ENCODE data around the gene SQSTM1. TPM values are rescaled to one million over a fixed set of nuclear protein-coding genes. Genes with fewer than 3 reads are reported as not detected.

The SQSTM1 gene
- total and polyA plus RNA-seq, 2 experiments from 2014 or later = 211 to 265 TPM

DNA sequence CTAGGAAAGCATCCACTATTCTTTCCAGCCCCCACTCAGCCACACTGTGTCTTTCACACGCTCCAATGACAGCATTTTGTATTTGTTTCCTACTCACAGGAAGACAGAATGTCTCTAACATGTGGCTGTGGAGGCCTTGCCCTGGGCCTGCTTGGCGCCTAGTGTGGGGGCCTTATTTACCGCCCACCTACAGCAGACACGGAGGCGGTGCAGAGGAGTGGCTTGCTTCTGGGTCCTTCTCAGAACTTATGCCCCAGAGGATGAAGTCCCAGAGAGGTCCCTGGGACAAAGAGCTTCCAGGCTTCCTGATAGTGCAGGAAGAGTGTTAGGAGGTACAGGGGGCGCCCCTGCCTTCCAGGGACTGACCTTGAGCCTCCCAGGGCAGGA lies 46.4 kb downstream of the SQSTM1 start:
- Histone ChIP-seq H3K9me2 (ENCODE audit: insufficient read depth) (no peaks in the 10 kb centered on the region), H3K36me3 (ENCODE audit: low read depth) (peaks cover 7% of the 10 kb centered on the region; the same call in 1 of the 2 replicates), H3K4me1 (ENCODE audit: insufficient read depth) (no peaks in the 10 kb centered on the region), H4K20me1 (ENCODE audit: insufficient read depth) (no peaks in the 10 kb centered on the region), H3K9me3 (ENCODE audit: low read depth) (no peaks in the 10 kb centered on the region), H3K4me2 (ENCODE audit: unreplicated experiment) (no peak overlapping the region), H3F3A (ENCODE audit: insufficient read depth) (peaks cover 3% of the 10 kb centered on the region; the same call in 1 of the 2 replicates), H3K27ac (no peak overlapping the region), H3K9ac (no peak overlapping the region), H3K79me2 (ENCODE audit: insufficient read depth) (no peaks in the 10 kb centered on the region), H3K27me3 (replicated peaks; ENCODE audit: insufficient read depth) (no peaks in the 10 kb centered on the region), H3K4me3 (no peak overlapping the region), H2AFZ (no peak overlapping the region)
- WGBS, 2 experiments (ENCODE audit: low coverage in 1 of 2, low lambda C conversion rate in 2 of 2, missing lambda C conversion rate in 2 of 2) = 96 to 99% methylated on average over 6 of the region's 6 CpGs
- TF ChIP-seq EZH2phosphoT487 (IDR thresholded peaks at IDR 0.05; ENCODE audit: insufficient read depth, low read depth) = no peak
- in situ Hi-C loops (cut with MboI) = no loop called here
- no peak for DNase-seq

DNA sequence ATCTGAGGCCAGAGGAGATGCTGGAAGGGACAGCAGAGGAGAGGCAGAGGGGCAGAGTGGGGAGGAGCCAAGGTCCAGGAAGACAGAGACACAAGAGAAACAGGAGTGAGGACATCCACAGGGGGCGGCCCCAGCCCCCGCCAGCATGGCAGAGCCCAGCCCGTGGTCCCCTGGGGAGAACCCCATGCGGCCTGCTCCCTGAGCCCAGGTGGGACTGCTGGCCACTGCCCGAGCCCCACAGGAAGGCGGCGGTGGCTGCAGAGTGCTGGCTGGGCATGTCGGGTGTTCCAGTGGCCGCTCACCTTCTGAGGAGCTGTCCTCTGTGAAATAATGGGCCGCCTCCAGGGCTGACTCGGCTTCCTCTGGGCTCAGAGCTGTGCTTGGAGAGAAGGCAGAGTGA lies 46.8 kb downstream of the SQSTM1 start:
- H4K20me1 ChIP-seq (ENCODE audit: insufficient read depth) = no peaks in the 10 kb centered on the region
- H3F3A ChIP-seq (ENCODE audit: insufficient read depth) = no peaks in the 10 kb centered on the region
- no peaks in the 10 kb centered on the region for H3K4me1 ChIP-seq (ENCODE audit: insufficient read depth)
- H3K27me3 ChIP-seq (replicated peaks; ENCODE audit: insufficient read depth) = no peaks in the 10 kb centered on the region
- no peaks in the 10 kb centered on the region for H3K79me2 ChIP-seq (ENCODE audit: insufficient read depth)
- TF ChIP-seq EZH2phosphoT487 (IDR thresholded peaks at IDR 0.05; ENCODE audit: insufficient read depth, low read depth) (no peak), EZH2 (IDR thresholded peaks at IDR 0.05; ENCODE audit: insufficient read depth, poor library complexity, severe bottlenecking) (no peak)
- in situ Hi-C loops (cut with MboI) = no loop called here
- H3K27ac ChIP-seq = no peak overlapping the region
- no peak overlapping the region for H3K9ac ChIP-seq
- H3K4me3 ChIP-seq = no peak overlapping the region
- 91 to 94% methylated on average over 10 to 11 of the region's 11 CpGs for WGBS, 2 experiments (ENCODE audit: low coverage in 1 of 2, low lambda C conversion rate in 2 of 2, missing lambda C conversion rate in 2 of 2)
- H3K9me3 ChIP-seq (ENCODE audit: low read depth) = no peaks in the 10 kb centered on the region
- peaks cover 7% of the 10 kb centered on the region; the same call in 1 of the 2 replicates for H3K36me3 ChIP-seq (ENCODE audit: low read depth)
- H3K4me2 ChIP-seq (ENCODE audit: unreplicated experiment) = no peak overlapping the region
- DNase-seq = no peak
- H3K9me2 ChIP-seq (ENCODE audit: insufficient read depth) = no peaks in the 10 kb centered on the region
- H2AFZ ChIP-seq = no peak overlapping the region

DNA sequence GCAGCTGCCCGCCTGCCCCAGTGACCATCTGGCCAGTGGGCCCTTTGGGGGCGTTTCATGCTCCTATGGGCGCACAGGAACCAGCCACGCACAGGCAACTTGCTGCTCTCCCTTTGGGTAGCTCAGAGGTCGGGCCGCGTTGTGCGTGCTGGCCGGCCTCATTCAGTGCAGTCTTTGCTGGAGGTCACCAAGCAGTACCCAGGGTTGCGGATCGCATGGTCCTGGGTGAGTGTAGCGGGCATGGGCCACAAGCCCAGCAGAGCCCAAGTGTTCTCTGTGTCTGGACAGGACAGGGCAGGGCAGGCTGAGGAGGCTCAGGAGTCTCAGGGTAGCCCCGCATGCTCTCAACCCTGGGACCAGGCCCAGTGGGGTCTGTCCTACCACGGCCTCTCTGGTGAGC lies 47.8 kb downstream of the SQSTM1 start:
- Histone ChIP-seq H3K27me3 (replicated peaks; ENCODE audit: insufficient read depth) (no peaks in the 10 kb centered on the region), H3K9me3 (ENCODE audit: low read depth) (no peaks in the 10 kb centered on the region), H3K9ac (no peak overlapping the region), H3K36me3 (ENCODE audit: low read depth) (peaks cover 9% of the 10 kb centered on the region; the same call in 1 of the 2 replicates), H3K4me1 (ENCODE audit: insufficient read depth) (no peaks in the 10 kb centered on the region), H4K20me1 (ENCODE audit: insufficient read depth) (no peaks in the 10 kb centered on the region), H3K79me2 (ENCODE audit: insufficient read depth) (no peaks in the 10 kb centered on the region), H3K4me2 (ENCODE audit: unreplicated experiment) (no peak overlapping the region), H3K4me3 (no peak overlapping the region), H2AFZ (no peak overlapping the region), H3F3A (ENCODE audit: insufficient read depth) (no peaks in the 10 kb centered on the region), H3K9me2 (ENCODE audit: insufficient read depth) (no peaks in the 10 kb centered on the region), H3K27ac (no peak overlapping the region)
- 97 to 98% methylated on average over 14 of the region's 14 CpGs for WGBS, 2 experiments (ENCODE audit: low coverage in 1 of 2, low lambda C conversion rate in 2 of 2, missing lambda C conversion rate in 2 of 2)
- TF ChIP-seq EZH2 (IDR thresholded peaks at IDR 0.05; ENCODE audit: insufficient read depth, poor library complexity, severe bottlenecking) (no peak), EZH2phosphoT487 (IDR thresholded peaks at IDR 0.05; ENCODE audit: insufficient read depth, low read depth) (no peak)
- no peak for DNase-seq
- in situ Hi-C loops (cut with MboI) = no loop called here

DNA sequence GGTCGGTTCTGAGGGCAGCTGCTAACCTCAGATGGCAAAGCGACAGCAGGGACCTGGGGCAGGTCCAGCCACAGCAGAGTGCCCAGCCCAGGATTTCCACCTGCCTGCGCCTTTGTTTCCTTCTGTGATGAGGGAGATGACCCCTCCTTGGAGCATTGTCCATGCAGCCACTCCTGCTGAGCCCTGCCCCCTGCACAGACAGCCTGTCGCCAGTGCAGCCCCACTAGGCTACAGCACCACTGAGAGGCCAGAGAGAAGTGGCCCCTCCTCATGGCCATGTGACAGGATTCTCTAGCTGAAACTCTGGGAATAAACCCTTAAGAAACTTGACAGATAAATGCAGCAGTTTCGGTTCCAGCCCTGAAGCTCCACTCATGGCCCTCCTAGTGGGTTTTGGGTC lies 48.4 kb downstream of the SQSTM1 start:
- H3K4me1 ChIP-seq (ENCODE audit: insufficient read depth) = no peaks in the 10 kb centered on the region
- no peak overlapping the region for H3K27ac ChIP-seq
- H3F3A ChIP-seq (ENCODE audit: insufficient read depth) = no peaks in the 10 kb centered on the region
- WGBS, 2 experiments (ENCODE audit: low coverage in 1 of 2, low lambda C conversion rate in 2 of 2, missing lambda C conversion rate in 2 of 2) = 93 to 98% methylated on average over 5 of the region's 5 CpGs
- H3K79me2 ChIP-seq (ENCODE audit: insufficient read depth) = no peaks in the 10 kb centered on the region
- TF ChIP-seq EZH2 (IDR thresholded peaks at IDR 0.05; ENCODE audit: insufficient read depth, poor library complexity, severe bottlenecking) (no peak), EZH2phosphoT487 (IDR thresholded peaks at IDR 0.05; ENCODE audit: insufficient read depth, low read depth) (no peak)
- DNase-seq = no peak
- no peaks in the 10 kb centered on the region for H3K9me3 ChIP-seq (ENCODE audit: low read depth)
- H3K4me3 ChIP-seq = no peak overlapping the region
- no peaks in the 10 kb centered on the region for H3K9me2 ChIP-seq (ENCODE audit: insufficient read depth)
- no peak overlapping the region for H3K4me2 ChIP-seq (ENCODE audit: unreplicated experiment)
- no peak overlapping the region for H3K9ac ChIP-seq
- peaks cover 9% of the 10 kb centered on the region; the same call in 1 of the 2 replicates for H3K36me3 ChIP-seq (ENCODE audit: low read depth)
- no peaks in the 10 kb centered on the region for H3K27me3 ChIP-seq (replicated peaks; ENCODE audit: insufficient read depth)
- in situ Hi-C loops (cut with MboI) = no loop called here
- H2AFZ ChIP-seq = no peak overlapping the region
- no peaks in the 10 kb centered on the region for H4K20me1 ChIP-seq (ENCODE audit: insufficient read depth)

Measured in GM23248 (cell line).